Esophagus muscularis mucosa (tissue), 4 donors: ENCODE results near the gene SLAMF9. TPM values are rescaled to one million over a fixed set of nuclear protein-coding genes. Genes with fewer than 3 reads are reported as not detected.

Experiments
- DNase-seq: peaks from one replicate; pipeline ENCODE4 v3.0.0-alpha.2; 2017; ENCODE audit errors: extremely low spot score
- H3K27ac ChIP-seq, 4 donors: fragments of 200-600 bp; sonication (generic); replicated peaks in 1 of 4; 1 replicate in 3 of 4; 2 replicates in 1 of 4; pipeline ENCODE4 v1.5.1; 2016 to 2019; ENCODE audit warnings: mild to moderate bottlenecking in 1 of 4
- H3K27me3 ChIP-seq, 4 donors: fragments of 200-600 bp; sonication (generic); one replicate each; pipeline versions ENCODE4 v1.5.1 to v1.6.0; 2016 to 2019
- H3K36me3 ChIP-seq, 4 donors: fragments of 200-600 bp; sonication (generic); one replicate each; pipeline ENCODE4 v1.5.1; 2016 to 2019
- H3K4me1 ChIP-seq, 4 donors: fragments of 200-600 bp; sonication (generic); one replicate each; pipeline ENCODE4 v1.5.1; 2016 to 2019
- H3K4me3 ChIP-seq, 4 donors: fragments of 200-600 bp; sonication (generic); 1 replicate in 2 of 4; 2 replicates in 2 of 4; pipeline ENCODE4 v1.5.1; 2016 to 2019; ENCODE audit warnings: mild to moderate bottlenecking in 4 of 4, moderate library complexity in 1 of 4
- H3K9me3 ChIP-seq, 4 donors: fragments of 200-600 bp; sonication (generic); 1 replicate in 3 of 4; 2 replicates in 1 of 4; pipeline ENCODE4 v1.5.1; 2016 to 2019
- EP300 ChIP-seq: sonication (generic); formaldehyde crosslinking; IDR thresholded peaks from one replicate; pipeline ENCODE4 v1.6.1; 2017; ENCODE audit warnings: antibody characterized with exemption
- POLR2A ChIP-seq: fragments of 450-650 bp; IDR thresholded peaks from one replicate; pipeline ENCODE4 v1.6.1; 2017; ENCODE audit warnings: antibody characterized with exemption, moderate library complexity, mild to moderate bottlenecking, low read depth
- POLR2AphosphoS5 ChIP-seq, 2 donors: sonication (generic); formaldehyde crosslinking; IDR thresholded peaks; one replicate each; pipeline ENCODE4 v1.6.1; 2017; ENCODE audit warnings: antibody characterized with exemption in 2 of 2
- WGBS: methylation state at CpG from one replicate; pipeline ENCODE4 v1.1.5; 2018; 5-methylcytosine and 5-hydroxymethylcytosine counted together
- intact Hi-C: fragments of 100-400 bp; cut with DNase I; formaldehyde crosslinking; loops from one replicate; pipeline ENCODE4 v1.15.1; 2023
- total RNA-seq, 4 donors: library from RNA; depleted of rRNA; stranded (reverse); fragments of >200 nt; gene quantifications; one replicate each; pipeline versions ENCODE4 v1.1.0 to v1.2.1, GENCODE V29; 2016
- TF ChIP-seq, protein P1 (sequence below), 3 experiments: fragments of 200-600 bp in 2 of 3; fragments of 450-650 bp in 1 of 3; sonication (generic) in 2 of 3; IDR thresholded peaks; one replicate each; pipeline ENCODE4 v1.5.1; 2017 to 2019; ENCODE audit warnings: antibody characterized with exemption in 3 of 3, mild to moderate bottlenecking in 2 of 3, moderate library complexity in 1 of 3

The SLAMF9 gene
- total RNA-seq, 4 donors from 2014 or later = not detected

DNA sequence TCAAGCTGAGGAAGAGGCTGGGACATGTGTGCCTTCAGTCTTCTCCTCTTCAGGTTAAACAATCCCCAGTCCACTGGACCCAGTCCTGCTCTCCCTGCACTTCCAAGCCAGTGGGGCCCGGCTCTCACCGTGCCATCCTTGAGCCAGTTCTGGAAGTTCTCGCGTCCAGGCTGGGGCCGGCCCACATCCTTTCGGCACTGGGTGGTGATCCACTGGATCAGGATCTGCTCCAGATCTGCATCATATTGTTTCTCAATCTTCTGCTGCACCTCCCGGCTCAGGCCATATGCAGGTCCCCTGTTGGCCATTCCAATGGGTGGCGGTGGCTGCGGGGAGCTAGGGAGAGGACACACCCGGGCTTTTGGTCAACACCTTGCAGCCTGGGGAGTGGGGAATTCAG is 33.8 kb downstream of the SLAMF9 start:
- Histone ChIP-seq H3K36me3 (peaks cover 31 to 54% (median 44%) of the 10 kb centered on the region in 4 donors), H3K27me3 (no peaks in the 10 kb centered on the region), H3K4me1 (peaks cover 60 to 87% (median 80%) of the 10 kb centered on the region in 4 donors), H3K4me3 (no peak overlapping the region), H3K9me3 (no peaks in the 10 kb centered on the region), H3K27ac (peak overlapping the region in 2 of 4 donors; percentile 40 to 90)
- intact Hi-C loops = no loop called here
- TF ChIP-seq, protein P1, sequence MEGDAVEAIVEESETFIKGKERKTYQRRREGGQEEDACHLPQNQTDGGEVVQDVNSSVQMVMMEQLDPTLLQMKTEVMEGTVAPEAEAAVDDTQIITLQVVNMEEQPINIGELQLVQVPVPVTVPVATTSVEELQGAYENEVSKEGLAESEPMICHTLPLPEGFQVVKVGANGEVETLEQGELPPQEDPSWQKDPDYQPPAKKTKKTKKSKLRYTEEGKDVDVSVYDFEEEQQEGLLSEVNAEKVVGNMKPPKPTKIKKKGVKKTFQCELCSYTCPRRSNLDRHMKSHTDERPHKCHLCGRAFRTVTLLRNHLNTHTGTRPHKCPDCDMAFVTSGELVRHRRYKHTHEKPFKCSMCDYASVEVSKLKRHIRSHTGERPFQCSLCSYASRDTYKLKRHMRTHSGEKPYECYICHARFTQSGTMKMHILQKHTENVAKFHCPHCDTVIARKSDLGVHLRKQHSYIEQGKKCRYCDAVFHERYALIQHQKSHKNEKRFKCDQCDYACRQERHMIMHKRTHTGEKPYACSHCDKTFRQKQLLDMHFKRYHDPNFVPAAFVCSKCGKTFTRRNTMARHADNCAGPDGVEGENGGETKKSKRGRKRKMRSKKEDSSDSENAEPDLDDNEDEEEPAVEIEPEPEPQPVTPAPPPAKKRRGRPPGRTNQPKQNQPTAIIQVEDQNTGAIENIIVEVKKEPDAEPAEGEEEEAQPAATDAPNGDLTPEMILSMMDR (IDR thresholded peaks at IDR 0.05) = no peak
- TF ChIP-seq EP300 = no peak
- no peak for TF ChIP-seq POLR2A
- TF ChIP-seq POLR2AphosphoS5 (IDR thresholded peaks at IDR 0.05) = no peak
- no peak for DNase-seq
- WGBS = 95% methylated on average over 10 of the region's 10 CpGs

DNA sequence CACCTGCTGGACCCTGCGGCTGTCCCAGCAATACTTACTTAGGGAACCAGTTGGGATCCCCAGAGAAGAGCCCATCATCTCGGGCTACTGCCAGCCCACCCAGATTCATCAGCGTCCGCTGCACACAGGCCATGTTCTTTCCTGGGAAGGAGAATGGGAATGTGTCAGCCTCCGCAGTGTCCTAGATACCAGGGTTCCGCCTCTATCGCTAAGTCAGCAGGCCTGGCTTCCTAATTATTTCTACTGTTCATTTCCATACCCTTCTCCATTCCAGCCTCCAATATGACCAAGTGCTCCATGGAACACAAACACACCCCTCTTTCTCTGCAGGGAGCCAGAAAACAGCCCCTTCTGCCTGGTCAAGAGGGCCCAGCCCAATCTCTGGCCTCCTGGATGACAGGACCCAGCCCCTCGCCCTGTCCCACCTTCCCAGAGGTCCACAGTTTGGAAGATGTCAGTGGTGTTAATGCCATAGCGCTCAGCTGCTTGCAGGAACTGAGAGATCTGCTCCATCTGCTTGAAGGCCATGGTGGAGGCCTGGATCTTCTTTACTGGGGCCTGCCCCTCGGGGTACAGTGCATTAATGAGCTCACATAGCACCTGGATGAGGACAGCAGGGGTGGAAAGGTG is 34.7 kb downstream of the SLAMF9 start:
- TF ChIP-seq EP300 = no peak
- TF ChIP-seq POLR2AphosphoS5 (IDR thresholded peaks at IDR 0.05) = no peak
- TF ChIP-seq, protein P1 (IDR thresholded peaks at IDR 0.05) = no peak
- TF ChIP-seq POLR2A = no peak
- WGBS = 91% methylated on average over 10 of the region's 10 CpGs
- intact Hi-C loops = no loop called here
- no peaks in the 10 kb centered on the region for H3K9me3 ChIP-seq
- H3K36me3 ChIP-seq = peaks cover 31 to 55% (median 44%) of the 10 kb centered on the region in 4 donors
- no peaks in the 10 kb centered on the region for H3K27me3 ChIP-seq
- peak overlapping the region in 2 of 4 donors; percentile 20 to 23 for H3K27ac ChIP-seq
- DNase-seq = no peak
- H3K4me1 ChIP-seq = peaks cover 60 to 87% (median 80%) of the 10 kb centered on the region in 4 donors
- H3K4me3 ChIP-seq = no peak overlapping the region

DNA sequence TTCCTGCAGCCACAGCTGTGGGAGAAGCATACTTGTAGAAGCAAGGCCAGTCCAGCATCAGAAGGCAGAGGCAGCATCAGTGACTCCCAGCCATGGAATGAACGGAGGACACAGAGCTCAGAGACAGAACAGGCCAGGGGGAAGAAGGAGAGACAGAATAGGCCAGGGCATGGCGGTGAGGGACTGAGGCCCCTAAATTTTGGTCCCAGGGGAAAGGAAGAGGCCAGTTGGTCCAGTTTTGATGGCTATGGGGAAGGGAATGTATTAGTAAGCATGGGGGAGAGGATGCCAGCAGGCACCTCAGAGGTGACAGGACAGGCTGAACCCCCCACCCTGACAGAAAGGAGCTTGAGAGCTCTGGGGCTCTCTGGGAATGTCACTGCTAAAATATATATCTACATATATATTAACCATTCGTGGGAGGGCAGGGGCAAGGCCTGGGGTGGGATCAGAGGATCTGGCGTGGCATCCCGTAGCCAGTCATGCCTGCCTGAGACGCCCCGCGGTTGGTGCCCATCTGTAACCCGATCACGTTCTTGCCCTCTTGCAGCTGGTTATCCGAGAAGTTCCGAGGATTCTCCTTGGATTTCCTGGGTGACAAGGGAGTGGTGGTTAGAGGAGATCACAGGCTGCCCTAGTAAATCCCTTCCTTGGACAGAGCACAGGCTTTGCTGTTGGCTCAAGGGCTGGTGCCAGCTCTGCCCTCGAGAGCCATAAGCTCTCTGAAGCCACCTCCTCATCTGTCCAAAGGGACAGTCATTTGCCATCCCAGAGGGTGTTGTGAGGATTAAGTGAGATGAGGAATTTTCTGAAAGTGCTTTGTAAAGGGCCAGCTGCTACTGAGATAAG is 35.5 kb downstream of the SLAMF9 start:
- TF ChIP-seq EP300 (no peak), POLR2A (no peak), POLR2AphosphoS5 (IDR thresholded peaks at IDR 0.05) (no peak)
- TF ChIP-seq, protein P1 (IDR thresholded peaks at IDR 0.05) = no peak
- H3K36me3 ChIP-seq = peaks cover 31 to 55% (median 44%) of the 10 kb centered on the region in 4 donors
- intact Hi-C loops = no loop called here
- peaks cover 60 to 84% (median 77%) of the 10 kb centered on the region in 4 donors for H3K4me1 ChIP-seq
- no peaks in the 10 kb centered on the region for H3K9me3 ChIP-seq
- no peak for DNase-seq
- H3K27ac ChIP-seq = peak overlapping the region in 1 of 4 donors; percentile 20
- H3K4me3 ChIP-seq = no peak overlapping the region
- H3K27me3 ChIP-seq = no peaks in the 10 kb centered on the region
- 90% methylated on average over 12 of the region's 13 CpGs for WGBS

DNA sequence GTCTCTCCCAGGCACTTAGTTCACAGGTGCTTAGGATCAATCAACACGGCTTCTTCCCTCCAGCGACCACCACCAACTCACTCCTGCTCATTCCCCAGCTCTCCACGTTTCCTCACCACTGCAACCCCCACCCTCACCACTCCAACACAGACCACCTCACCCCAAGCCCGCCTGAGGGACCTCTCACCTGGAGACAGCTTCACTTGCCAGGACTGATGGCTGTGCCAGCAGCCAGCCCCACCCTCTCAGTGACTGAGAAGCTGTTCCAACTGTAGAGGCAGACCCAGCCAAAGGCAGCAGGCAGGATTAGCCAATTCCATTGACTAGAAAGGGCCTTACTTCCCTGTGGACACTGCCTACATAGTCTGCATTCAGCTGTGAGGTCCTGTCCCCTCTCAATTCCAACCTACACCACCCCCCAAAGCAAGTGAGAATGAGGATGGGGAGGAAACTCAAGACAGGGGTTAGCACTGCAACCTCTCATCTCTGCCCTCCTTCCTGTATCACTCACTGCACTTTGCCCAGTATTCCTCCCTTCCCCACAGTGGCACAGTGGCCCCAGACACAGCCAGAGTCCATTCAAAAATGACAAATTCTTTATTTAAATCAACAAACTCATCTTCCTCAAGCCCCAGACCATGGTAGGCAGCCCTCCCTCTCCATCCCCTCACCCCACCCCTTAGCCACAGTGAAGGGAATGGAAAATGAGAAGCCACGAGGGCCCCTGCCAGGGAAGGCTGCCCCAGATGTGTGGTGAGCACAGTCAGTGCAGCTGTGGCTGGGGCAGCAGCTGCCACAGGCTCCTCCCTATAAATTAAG is 36.3 kb downstream of the SLAMF9 start:
- Histone ChIP-seq H3K27ac (peak overlapping the region in 1 of 4 donors; percentile 48), H3K4me1 (peaks cover 56 to 78% (median 71%) of the 10 kb centered on the region in 4 donors), H3K9me3 (no peaks in the 10 kb centered on the region), H3K27me3 (no peaks in the 10 kb centered on the region), H3K36me3 (peaks cover 31 to 55% (median 44%) of the 10 kb centered on the region in 4 donors), H3K4me3 (no peak overlapping the region)
- WGBS = 85% methylated on average over 5 of the region's 5 CpGs
- DNase-seq = no peak
- no peak for TF ChIP-seq POLR2A
- TF ChIP-seq POLR2AphosphoS5 (IDR thresholded peaks at IDR 0.05) = no peak
- TF ChIP-seq, protein P1 (IDR thresholded peaks at IDR 0.05) = no peak
- no peak for TF ChIP-seq EP300
- intact Hi-C loops = no loop called here
